NB4 (cell line): ENCODE data around the gene REC114.
"Not testable (repeated sequence)": the region's sequence is repeated elsewhere in the genome, so short reads cannot be mapped to it uniquely, and the experiment has no call there.

Experiments
- DNase-seq: peaks from one replicate; pipeline ENCODE4 v3.0.0; 2010; ENCODE audit warnings: low read depth
- H3K4me3 ChIP-seq: one replicate; pipeline ENCODE4 v1.5.1; 2011; ENCODE audit warnings: mild to moderate bottlenecking, low read depth, low read length, moderate library complexity
- CTCF ChIP-seq: IDR thresholded peaks from one replicate; pipeline ENCODE4 v1.5.1; 2012; ENCODE audit warnings: low read depth, low read length
- MYC ChIP-seq: IDR thresholded peaks from 2 replicates; pipeline ENCODE4 v1.6.1; 2011; ENCODE audit warnings: low read depth, low read length
- POLR2A ChIP-seq: IDR thresholded peaks from 2 replicates; pipeline ENCODE4 v1.6.1; 2011; ENCODE audit warnings: mild to moderate bottlenecking; ENCODE audit not compliant: insufficient read length; ENCODE audit errors: extremely low read depth
- TF ChIP-seq, protein P1 (sequence below): IDR thresholded peaks from 2 replicates; pipeline ENCODE4 v1.6.1; 2011; ENCODE audit warnings: low read depth, low read length

The REC114 gene

GRCh38 chr15:73485372-73485771 lies 42.4 kb downstream of the REC114 start:
- H3K4me3 ChIP-seq = no peak overlapping the region
- DNase-seq = no peak
- TF ChIP-seq, protein P1, sequence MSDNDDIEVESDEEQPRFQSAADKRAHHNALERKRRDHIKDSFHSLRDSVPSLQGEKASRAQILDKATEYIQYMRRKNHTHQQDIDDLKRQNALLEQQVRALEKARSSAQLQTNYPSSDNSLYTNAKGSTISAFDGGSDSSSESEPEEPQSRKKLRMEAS = no peak
- no peak for TF ChIP-seq CTCF
- TF ChIP-seq POLR2A = no peak
- TF ChIP-seq MYC = no peak

DNA sequence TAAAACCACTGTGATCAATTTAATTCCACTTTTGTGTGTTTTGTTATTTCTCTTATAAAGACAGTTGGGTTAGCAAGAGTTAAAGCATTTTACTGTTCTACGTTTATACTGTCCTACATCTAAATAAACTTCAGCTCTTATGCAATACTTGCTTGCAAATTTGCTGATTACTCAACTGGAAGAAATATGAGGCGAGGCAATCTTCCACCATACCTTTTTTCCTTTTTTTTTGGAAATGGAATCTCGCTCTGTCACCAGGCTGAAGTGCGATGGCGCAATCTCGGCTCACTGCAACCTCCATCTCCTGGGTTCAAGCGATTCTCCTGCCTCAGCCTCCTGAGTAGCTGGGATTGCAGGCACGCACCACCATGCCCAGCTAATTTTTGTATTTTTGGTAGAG lies 42.9 kb downstream of the REC114 start:
- not testable (repeated sequence) for DNase-seq, H3K4me3 ChIP-seq

- no peak for TF ChIP-seq POLR2A
- no peak for TF ChIP-seq MYC
- no peak for TF ChIP-seq CTCF
- TF ChIP-seq, protein P1 = no peak
- DNase-seq = no peak
- H3K4me3 ChIP-seq = no peak overlapping the region
These were observed 45.7 kb downstream of the REC114 start for GRCh38 chr15:73488698-73489097.

DNA sequence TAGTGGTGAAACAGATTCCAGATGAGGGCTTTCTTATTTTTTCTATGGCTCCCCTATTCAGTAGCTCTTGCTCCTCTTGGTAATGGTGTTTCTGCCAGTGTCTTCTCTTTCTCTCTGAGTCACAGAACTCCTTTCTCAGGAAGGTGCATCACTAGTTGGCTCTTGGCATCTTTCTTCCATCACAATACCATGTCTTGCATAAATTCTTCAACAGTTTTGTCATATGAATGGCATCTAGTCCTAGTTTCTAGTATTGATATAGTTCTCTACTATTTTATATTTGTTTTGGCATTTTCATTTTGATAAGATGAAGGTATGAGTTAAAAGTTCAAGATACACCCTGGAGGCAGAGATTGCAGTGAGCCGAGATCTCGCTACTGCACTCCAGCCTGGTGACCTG lies 51.0 kb downstream of the REC114 start:
- no peak for TF ChIP-seq POLR2A
- TF ChIP-seq CTCF = no peak
- TF ChIP-seq MYC = no peak
- TF ChIP-seq, protein P1 = no peak
- H3K4me3 ChIP-seq = no peak overlapping the region
- no peak for DNase-seq

DNA sequence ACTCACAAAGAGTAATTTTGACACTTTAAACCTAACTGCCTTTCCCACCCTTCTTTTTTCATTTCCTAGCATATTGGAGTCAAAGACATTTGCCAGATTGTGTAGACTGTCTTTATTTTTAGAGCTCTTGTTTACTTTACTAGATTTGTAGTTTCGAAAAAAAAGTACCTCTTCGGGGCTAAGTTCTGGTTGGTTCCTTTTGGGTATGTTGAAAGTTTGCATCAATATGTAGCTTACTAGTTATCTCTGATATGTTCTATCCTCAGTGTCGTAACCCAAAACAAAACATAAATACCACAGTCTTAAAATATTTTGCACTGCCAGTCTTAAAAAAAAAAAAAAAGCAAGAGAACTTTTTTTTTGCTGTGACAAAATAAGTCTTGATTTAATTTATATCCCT lies 52.2 kb downstream of the REC114 start:
- TF ChIP-seq MYC = no peak
- TF ChIP-seq POLR2A = no peak
- TF ChIP-seq CTCF = no peak
- TF ChIP-seq, protein P1 = no peak
- no peak for DNase-seq
- H3K4me3 ChIP-seq = no peak overlapping the region

DNA sequence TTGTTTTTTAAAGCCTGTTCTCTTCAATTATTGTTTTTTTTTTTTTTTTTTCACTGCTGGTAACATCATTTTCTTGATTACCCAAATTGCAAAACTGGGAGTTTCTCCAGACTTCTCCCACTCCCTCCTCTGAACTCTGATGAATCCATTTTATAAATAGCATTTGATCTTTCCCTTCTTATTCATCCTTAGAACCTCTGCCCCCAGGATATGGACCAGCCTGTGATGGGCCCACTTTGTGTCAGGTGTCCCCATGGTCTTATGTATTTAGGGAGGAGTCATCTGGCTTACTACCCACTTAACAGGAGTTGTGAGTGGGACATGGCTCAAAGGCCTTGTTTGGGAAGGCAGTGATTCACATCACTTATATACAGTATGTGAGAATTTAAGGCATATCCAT lies 57.7 kb downstream of the REC114 start:
- no peak overlapping the region for H3K4me3 ChIP-seq
- no peak for DNase-seq
- TF ChIP-seq, protein P1 = no peak

DNA sequence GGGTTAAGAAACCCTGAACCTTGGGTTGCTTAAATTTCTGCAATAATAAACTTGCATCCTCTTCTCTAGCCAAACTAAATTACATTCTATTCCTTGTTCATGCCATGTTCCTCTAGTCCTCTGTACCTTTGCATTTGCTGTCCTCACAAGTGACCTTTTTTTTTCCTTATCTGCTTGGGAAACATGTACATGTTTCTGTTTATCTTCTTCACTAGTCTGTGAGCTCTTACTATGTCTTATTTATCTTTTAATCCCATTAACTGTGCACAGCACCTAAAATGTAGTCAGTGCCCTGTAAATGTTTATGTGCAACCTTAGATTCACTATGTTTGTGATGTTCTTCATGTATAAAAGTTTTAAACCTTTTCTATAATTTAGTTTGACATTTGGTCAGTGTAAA lies 61.9 kb downstream of the REC114 start:
- H3K4me3 ChIP-seq = no peak overlapping the region
- no peak for DNase-seq
- TF ChIP-seq MYC (no peak), CTCF (no peak), POLR2A (no peak)
- TF ChIP-seq, protein P1 = no peak
